GM18858 (cell line): ENCODE data around the gene CDK3.

Source experiments
- ATAC-seq: cut with Tn5 transposase; IDR thresholded peaks from one replicate; pipeline ENCODE4 v1.9.1; 2021; ENCODE audit not compliant: unreplicated experiment

CDK3 gene

GRCh38 chr17:75987041-75987440 lies 13.6 kb upstream of the CDK3 start:
- no peak for ATAC-seq

GRCh38 chr17:75991396-75991795 lies 9.3 kb upstream of the CDK3 start:
- ATAC-seq: no peak

- ATAC-seq: no peak
Measured at GRCh38 chr17:75994802-75995370, 5.8 kb upstream of the CDK3 start.

- ATAC-seq: no peak
Measured at GRCh38 chr17:75995385-75995925, 5.2 kb upstream of the CDK3 start.

GRCh38 chr17:75996665-75997590 lies 3.7 kb upstream of the CDK3 start:
- no peak for ATAC-seq

- no peak for ATAC-seq
Measured at GRCh38 chr17:75998327-75998795, 2.3 kb upstream of the CDK3 start.

GRCh38 chr17:76000016-76000754 lies 470 bp upstream of the CDK3 start:
- no peak for ATAC-seq

- ATAC-seq: no peak
Measured at GRCh38 chr17:76002100-76002499, 1.4 kb downstream of the CDK3 start.

GRCh38 chr17:76003915-76004314 lies 3.3 kb downstream of the CDK3 start:
- ATAC-seq: no peak

- no peak for ATAC-seq
Measured at GRCh38 chr17:76004750-76005262, 4.2 kb downstream of the CDK3 start.

- ATAC-seq: no peak
Measured at GRCh38 chr17:76005263-76006149, 4.9 kb downstream of the CDK3 start.

- no peak for ATAC-seq
Measured at GRCh38 chr17:76007131-76007849, 6.6 kb downstream of the CDK3 start.

GRCh38 chr17:76007850-76008165 lies 7.2 kb downstream of the CDK3 start:
- ATAC-seq: no peak

GRCh38 chr17:76008208-76008607 lies 7.6 kb downstream of the CDK3 start:
- ATAC-seq: no peak

GRCh38 chr17:76008630-76009425 lies 8.2 kb downstream of the CDK3 start:
- ATAC-seq: no peak

- ATAC-seq: no peak
Measured at GRCh38 chr17:76009447-76009846, 8.8 kb downstream of the CDK3 start.

- ATAC-seq: no peak
Measured at GRCh38 chr17:76009969-76010661, 9.5 kb downstream of the CDK3 start.

- ATAC-seq: no peak
Measured at GRCh38 chr17:76011951-76012350, 11.3 kb downstream of the CDK3 start.
